PC-9 (cell line): ENCODE data around the gene GAL3ST1.

Experiments
- EZH2 ChIP-seq: fragments of 200-600 bp; sonication (generic); IDR thresholded peaks from 2 replicates; pipeline ENCODE4 v1.8.0; 2017; ENCODE audit warnings: antibody characterized with exemption, low read depth
- TF ChIP-seq, protein P1 (sequence below): fragments of 200-600 bp; sonication (generic); conservative IDR thresholded peaks from 2 replicates; pipeline ENCODE4 v1.6.1; 2017; ENCODE audit warnings: mixed run types, antibody characterized with exemption, mild to moderate bottlenecking, moderate library complexity

DNA sequence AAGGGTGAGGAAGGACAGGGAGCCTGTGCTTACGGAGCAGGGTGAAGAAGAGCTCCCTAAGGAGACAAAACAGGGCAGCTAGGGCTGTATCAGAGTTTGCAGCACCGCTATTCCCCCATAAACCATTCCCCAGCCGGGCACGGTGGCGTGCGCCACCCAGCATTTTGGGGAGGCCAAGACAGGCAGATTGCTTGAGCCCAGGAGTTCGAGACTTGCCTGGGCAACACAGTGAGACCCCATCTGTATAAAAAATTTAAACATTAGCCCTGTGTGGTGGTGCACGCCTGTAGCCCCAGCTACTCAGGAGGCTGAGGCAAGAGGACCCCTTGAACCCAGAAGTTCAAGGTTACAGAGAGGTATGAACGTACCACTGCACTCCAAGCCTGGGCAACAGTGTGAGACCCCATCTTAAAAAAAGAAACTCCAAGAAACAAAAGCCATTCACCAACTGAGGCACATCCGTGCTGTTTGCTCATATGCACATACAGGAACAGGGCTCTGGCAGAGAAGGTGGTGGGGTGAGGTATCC lies 4.7 kb downstream of the GAL3ST1 start:
- TF ChIP-seq, protein P1, sequence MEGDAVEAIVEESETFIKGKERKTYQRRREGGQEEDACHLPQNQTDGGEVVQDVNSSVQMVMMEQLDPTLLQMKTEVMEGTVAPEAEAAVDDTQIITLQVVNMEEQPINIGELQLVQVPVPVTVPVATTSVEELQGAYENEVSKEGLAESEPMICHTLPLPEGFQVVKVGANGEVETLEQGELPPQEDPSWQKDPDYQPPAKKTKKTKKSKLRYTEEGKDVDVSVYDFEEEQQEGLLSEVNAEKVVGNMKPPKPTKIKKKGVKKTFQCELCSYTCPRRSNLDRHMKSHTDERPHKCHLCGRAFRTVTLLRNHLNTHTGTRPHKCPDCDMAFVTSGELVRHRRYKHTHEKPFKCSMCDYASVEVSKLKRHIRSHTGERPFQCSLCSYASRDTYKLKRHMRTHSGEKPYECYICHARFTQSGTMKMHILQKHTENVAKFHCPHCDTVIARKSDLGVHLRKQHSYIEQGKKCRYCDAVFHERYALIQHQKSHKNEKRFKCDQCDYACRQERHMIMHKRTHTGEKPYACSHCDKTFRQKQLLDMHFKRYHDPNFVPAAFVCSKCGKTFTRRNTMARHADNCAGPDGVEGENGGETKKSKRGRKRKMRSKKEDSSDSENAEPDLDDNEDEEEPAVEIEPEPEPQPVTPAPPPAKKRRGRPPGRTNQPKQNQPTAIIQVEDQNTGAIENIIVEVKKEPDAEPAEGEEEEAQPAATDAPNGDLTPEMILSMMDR, result no peak
- no peak for TF ChIP-seq EZH2
